GM12801 (cell line): ENCODE measurements around the gene RAD23B.

Source experiments
- TF ChIP-seq, protein P1 (sequence below): IDR thresholded peaks from one replicate; pipeline ENCODE4 v1.5.1; 2011; ENCODE audit warnings: control low read depth; ENCODE audit not compliant: insufficient read length; ENCODE audit errors: extremely low read depth

Gene RAD23B

DNA sequence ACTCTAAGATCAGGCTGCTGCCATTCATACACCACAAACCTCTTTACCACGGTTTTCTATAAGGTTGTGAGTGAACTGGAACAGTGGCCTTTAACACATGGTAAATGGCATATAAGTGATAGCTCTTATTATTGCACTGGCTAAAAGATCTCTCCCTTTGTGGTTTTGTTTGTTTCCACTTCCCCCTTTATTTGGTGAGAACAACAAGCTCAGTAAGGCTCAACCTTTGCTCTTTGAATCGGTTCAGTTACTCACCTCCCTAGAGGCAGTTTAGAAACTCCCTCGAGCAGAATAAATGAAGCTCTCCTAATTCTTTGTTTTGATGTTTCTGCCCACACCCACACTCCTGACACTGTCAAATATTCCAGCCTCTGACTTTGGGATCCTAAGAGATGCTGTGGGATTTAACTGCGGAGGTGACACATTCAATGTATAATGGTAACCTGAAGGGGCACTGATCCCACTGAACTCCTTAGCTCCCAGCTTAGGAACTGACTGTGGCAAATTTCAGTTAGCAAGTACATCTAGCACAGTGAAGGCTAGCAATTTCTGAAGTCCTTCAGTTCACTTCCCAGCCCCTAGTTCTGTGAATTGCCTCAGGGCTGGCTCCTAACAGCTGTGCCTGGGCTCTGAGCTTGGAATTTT lies 22.5 kb upstream of the RAD23B start:
- TF ChIP-seq, protein P1, sequence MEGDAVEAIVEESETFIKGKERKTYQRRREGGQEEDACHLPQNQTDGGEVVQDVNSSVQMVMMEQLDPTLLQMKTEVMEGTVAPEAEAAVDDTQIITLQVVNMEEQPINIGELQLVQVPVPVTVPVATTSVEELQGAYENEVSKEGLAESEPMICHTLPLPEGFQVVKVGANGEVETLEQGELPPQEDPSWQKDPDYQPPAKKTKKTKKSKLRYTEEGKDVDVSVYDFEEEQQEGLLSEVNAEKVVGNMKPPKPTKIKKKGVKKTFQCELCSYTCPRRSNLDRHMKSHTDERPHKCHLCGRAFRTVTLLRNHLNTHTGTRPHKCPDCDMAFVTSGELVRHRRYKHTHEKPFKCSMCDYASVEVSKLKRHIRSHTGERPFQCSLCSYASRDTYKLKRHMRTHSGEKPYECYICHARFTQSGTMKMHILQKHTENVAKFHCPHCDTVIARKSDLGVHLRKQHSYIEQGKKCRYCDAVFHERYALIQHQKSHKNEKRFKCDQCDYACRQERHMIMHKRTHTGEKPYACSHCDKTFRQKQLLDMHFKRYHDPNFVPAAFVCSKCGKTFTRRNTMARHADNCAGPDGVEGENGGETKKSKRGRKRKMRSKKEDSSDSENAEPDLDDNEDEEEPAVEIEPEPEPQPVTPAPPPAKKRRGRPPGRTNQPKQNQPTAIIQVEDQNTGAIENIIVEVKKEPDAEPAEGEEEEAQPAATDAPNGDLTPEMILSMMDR: no peak

DNA sequence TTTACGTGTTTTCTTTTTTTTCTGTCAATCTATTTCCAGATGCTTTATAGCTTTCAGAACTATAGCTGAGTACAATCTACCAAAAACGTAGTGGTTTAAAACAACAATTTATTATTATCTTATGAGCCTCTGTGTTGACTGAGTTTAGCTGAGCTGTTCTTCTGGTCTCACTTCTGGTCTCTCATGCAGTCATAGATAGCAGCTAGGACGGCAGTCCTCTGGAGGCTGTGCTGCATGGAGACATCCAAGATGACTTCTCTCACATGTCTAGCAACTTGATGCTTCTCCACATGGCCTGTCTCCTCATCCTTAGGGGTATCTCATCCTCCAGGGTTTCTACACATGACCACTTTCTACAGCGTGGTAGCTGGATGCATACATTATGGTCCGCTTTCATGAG lies 22.0 kb upstream of the RAD23B start:
- TF ChIP-seq, protein P1: no peak

DNA sequence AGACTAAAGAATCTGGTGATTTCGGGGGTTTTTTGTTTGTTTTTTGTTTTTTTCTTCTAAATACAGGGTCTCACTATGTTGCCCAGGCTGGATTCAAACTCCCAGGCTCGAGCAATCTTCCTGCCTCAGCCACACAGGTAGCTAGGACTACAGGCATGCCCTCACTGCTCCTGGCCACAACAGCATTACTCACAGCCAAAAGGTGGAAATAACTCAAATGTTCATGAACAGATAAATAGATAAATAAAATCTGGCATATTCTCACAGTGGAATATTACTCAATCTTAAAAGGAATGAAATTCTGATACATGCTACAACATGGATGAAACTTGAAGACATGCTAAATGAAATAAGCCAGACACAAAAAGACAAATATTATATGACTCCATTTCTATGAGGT lies 19.8 kb upstream of the RAD23B start:
- TF ChIP-seq, protein P1: no peak

DNA sequence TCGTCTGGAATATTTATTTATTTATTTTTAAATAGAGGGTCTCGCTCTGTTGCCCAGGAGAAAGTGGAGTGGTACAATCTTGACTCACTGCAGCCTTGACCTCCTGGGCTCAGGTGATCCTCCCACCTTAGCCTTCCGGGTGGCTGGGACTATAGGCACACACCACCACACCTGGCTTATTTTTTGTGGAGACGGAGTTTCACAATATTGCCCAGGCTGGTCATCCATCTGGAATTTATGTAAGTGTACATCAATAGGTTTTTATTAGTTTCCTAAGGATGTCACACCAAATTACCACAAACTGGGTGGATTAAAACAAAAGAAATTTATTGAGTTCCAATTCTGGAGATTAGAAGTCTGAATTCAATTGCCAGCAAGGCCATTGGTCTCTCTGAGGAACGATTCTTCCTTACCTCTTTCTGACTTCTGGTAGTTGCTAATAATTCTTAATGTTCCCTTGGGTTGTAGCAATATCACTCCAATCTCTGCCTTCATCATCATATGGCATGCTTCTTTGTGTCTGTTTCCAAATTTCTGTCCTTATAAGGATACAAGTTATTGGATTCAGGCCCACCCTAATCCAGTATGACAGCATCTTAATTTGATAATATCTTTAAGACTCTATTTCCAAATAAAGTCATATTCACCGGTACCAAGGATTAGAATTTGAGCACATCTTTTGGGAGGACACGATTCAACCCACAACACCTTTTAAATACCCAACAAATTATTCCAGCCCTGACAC lies 16.3 kb upstream of the RAD23B start:
- TF ChIP-seq, protein P1: no peak

DNA sequence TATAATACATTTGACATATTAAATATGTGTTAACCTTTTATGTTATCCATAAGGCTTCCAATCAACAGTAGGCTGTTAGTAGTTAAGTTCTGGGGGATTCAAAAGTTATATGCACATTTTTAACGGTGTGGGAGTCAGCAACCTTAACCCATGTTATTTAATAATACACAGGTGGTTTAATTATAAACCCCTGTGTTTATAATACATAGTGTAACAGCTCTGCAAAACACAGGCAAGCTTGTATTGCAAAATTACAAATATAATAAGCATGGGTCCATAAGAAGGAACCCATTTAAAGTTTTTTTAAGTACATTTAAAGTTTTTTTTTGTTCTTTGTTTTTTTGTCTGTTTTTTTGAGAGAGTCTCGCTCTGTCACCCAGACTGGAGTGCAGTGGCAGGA lies 14.5 kb upstream of the RAD23B start:
- TF ChIP-seq, protein P1: no peak

DNA sequence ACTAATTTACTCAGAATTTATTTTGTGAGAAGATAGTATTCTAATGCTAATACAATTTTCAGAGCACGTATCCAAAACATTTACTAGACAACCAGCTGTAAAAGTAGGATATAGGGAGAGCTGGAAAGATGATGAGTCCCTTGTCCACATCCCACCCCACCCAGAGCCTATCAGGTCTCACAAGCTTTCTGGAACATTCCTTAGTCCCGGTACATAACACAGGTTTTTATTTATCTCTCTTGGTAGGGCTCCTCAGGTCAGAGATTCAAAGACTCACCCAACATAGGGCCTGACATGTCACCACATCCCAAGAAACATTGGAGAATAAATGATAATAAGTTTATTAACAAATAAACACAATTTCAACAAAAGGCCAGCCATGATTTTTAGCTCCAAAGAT lies 13.8 kb upstream of the RAD23B start:
- TF ChIP-seq, protein P1: no peak

DNA sequence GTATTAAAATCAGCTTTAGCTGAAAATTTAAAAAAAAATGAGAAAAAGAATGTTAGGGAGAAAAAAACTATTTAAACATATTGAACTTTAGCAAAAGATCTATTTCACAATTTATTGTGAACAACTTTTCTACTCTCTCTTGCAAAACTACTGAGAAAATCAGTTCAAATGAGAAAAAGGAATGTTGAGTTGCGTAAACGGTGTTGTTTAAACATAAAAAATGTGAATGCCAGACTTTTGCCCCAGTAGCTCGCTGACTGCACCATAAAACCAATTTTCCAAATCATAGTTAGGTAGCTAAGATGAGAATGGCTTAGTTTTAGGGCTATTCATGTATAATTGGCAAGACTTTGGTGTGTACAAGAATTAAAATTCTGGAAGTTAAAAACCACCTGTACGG lies 13.4 kb upstream of the RAD23B start:
- TF ChIP-seq, protein P1: no peak
